GM10266 (cell line): Measurements from ENCODE around the gene CENPA.
"Not testable (repeated sequence)": the region's sequence is repeated elsewhere in the genome, so short reads cannot be mapped to it uniquely, and the experiment has no call there.

Source experiments
- DNase-seq: peaks from one replicate; pipeline ENCODE4 v3.0.0; 2012; ENCODE audit errors: extremely low spot score
- CTCF ChIP-seq: IDR thresholded peaks from 2 replicates; pipeline ENCODE4 v1.5.1; 2012; ENCODE audit warnings: mild to moderate bottlenecking, low read depth; ENCODE audit not compliant: control insufficient read depth, insufficient read depth; ENCODE audit errors: missing control alignments

The CENPA gene

GRCh38 chr2:26754972-26755670 lies 30.7 kb upstream of the CENPA start:
- no peak for TF ChIP-seq CTCF
- DNase-seq: no peak

- TF ChIP-seq CTCF: no peak
- no peak for DNase-seq
These were observed 29.5 kb upstream of the CENPA start for GRCh38 chr2:26756337-26756736.

- DNase-seq: no peak
- TF ChIP-seq CTCF: no peak
These were observed 27.7 kb upstream of the CENPA start for GRCh38 chr2:26757873-26758789.

GRCh38 chr2:26758790-26759321 lies 27.0 kb upstream of the CENPA start:
- TF ChIP-seq CTCF: no peak
- no peak for DNase-seq

- no peak for DNase-seq
- TF ChIP-seq CTCF: no peak
These were observed 26.0 kb upstream of the CENPA start for GRCh38 chr2:26759845-26760244.

GRCh38 chr2:26760991-26761390 lies 24.9 kb upstream of the CENPA start:
- not testable (repeated sequence) for DNase-seq

GRCh38 chr2:26763019-26763418 lies 22.8 kb upstream of the CENPA start:
- no peak for TF ChIP-seq CTCF
- DNase-seq: no peak
